HEK293T (cell line): ENCODE results near the gene TMEM11.

ENCODE experiments used
- FOXM1 ChIP-seq: fragments of 450-650 bp; IDR thresholded peaks from 2 replicates; pipeline ENCODE4 v1.6.1; 2017; ENCODE audit warnings: mild to moderate bottlenecking, borderline replicate concordance
- SUZ12 ChIP-seq: fragments of 450-650 bp; IDR thresholded peaks from 2 replicates; pipeline ENCODE4 v1.6.1; 2016; ENCODE audit warnings: mild to moderate bottlenecking

DNA sequence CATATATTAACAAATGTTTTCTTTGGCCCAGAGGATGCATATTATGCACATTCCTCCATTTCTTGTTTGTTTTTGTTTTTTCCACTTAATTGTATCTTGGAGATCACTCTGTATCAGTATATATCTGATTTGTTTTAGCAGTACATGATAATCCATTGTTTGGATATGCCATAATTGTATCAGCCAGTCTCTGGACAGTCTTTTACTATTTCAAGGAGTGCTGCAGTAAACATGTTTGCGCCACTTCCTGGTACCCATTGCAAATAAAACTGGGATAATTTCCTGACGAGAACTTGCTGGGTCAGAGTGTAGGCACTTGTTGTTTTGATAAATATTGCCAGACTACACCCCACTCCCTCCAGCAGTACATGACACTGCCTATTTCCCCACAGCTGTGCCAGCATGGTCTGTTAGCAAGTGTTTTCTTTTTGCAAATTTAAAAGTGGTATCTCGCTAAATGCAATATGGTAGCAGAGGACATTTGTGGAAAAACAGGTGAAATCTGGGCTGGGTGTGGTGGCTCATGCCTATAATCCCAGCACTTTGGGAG lies 4.9 kb upstream of the TMEM11 start:
- TF ChIP-seq FOXM1 = no peak
- TF ChIP-seq SUZ12 = no peak
